ENCODE measurements around the gene RIC1. TPM values are rescaled to one million over a fixed set of nuclear protein-coding genes. Genes with fewer than 3 reads are reported as not detected.

The RIC1 gene
- total and polyA plus RNA-seq, 2 of the 4 experiments (the other 2 are of a cell fraction): 28.8 to 76.9 TPM

- ChIA-PET POLR2A (ENCODE audit: unreplicated experiment) (no interaction called here), CTCF (no interaction called here)
- H4K5ac ChIP-seq (ENCODE audit: low read depth, low read length): no peak overlapping the region
- H2AFZ ChIP-seq (replicated peaks; ENCODE audit: low read length, poor library complexity): no peak overlapping the region
- no peak overlapping the region for H2BK5ac ChIP-seq (ENCODE audit: low read depth, low read length, poor library complexity, severe bottlenecking)
- H3K4me3 ChIP-seq (ENCODE audit: insufficient read depth, low read depth, low read length): no peak overlapping the region
- H3K36me3 ChIP-seq (ENCODE audit: control insufficient read depth, insufficient read depth, low read length): peaks cover 15% of the 10 kb centered on the region
- no peak overlapping the region for H3K23ac ChIP-seq (ENCODE audit: low read depth, low read length)
- H4K91ac ChIP-seq (ENCODE audit: insufficient read depth, low read depth, low read length): no peak overlapping the region
- no peak for DNase-seq
- H4K20me1 ChIP-seq (ENCODE audit: insufficient read depth, low read length): peaks cover 72% of the 10 kb centered on the region
- no peak overlapping the region for H4K8ac ChIP-seq (ENCODE audit: low read depth in 2 of 2, low read length in 2 of 2)
- H3K4me1 ChIP-seq (ENCODE audit: control insufficient read depth, insufficient read depth, low read length): no peaks in the 10 kb centered on the region
- no peak overlapping the region for H2AK5ac ChIP-seq (ENCODE audit: low read depth, low read length)
- H3K27ac ChIP-seq (ENCODE audit: insufficient read depth, low read length): no peak overlapping the region
- H3K14ac ChIP-seq (replicated peaks; ENCODE audit: low read depth, low read length): no peak overlapping the region
- TF ChIP-seq, protein P1, sequence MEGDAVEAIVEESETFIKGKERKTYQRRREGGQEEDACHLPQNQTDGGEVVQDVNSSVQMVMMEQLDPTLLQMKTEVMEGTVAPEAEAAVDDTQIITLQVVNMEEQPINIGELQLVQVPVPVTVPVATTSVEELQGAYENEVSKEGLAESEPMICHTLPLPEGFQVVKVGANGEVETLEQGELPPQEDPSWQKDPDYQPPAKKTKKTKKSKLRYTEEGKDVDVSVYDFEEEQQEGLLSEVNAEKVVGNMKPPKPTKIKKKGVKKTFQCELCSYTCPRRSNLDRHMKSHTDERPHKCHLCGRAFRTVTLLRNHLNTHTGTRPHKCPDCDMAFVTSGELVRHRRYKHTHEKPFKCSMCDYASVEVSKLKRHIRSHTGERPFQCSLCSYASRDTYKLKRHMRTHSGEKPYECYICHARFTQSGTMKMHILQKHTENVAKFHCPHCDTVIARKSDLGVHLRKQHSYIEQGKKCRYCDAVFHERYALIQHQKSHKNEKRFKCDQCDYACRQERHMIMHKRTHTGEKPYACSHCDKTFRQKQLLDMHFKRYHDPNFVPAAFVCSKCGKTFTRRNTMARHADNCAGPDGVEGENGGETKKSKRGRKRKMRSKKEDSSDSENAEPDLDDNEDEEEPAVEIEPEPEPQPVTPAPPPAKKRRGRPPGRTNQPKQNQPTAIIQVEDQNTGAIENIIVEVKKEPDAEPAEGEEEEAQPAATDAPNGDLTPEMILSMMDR (conservative IDR thresholded peaks at IDR 0.05; ENCODE audit: low read depth, low read length): no peak
- no peak for TF ChIP-seq ELK1 (IDR thresholded peaks at IDR 0.05; ENCODE audit: borderline replicate concordance, low read depth, low read length)
- TF ChIP-seq, protein P2, sequence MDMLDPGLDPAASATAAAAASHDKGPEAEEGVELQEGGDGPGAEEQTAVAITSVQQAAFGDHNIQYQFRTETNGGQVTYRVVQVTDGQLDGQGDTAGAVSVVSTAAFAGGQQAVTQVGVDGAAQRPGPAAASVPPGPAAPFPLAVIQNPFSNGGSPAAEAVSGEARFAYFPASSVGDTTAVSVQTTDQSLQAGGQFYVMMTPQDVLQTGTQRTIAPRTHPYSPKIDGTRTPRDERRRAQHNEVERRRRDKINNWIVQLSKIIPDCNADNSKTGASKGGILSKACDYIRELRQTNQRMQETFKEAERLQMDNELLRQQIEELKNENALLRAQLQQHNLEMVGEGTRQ (IDR thresholded peaks at IDR 0.05; ENCODE audit: low read depth, low read length): no peak
- no peak for TF ChIP-seq RAD21 (IDR thresholded peaks at IDR 0.05; ENCODE audit: low read length)
- H3K9me3 ChIP-seq (ENCODE audit: control insufficient read depth, insufficient read depth, low read length): peaks cover 3% of the 10 kb centered on the region; the same call in 1 of the 2 replicates
- in situ Hi-C loops (cut with MboI; ENCODE audit: low sequenced_read_pairs) (no loop called here), intact Hi-C loops (cut with micrococcal nuclease) (no loop called here), dilution Hi-C loops (cut with HindIII; ENCODE audit: low sequenced_read_pairs, unreplicated experiment) (no loop called here)
- WGBS, 2 experiments (ENCODE audit: extremely low coverage in 2 of 2, insufficient read length in 1 of 2): no CpG with 5 or more reads among the region's 2 CpGs
- no peak overlapping the region for H2BK20ac ChIP-seq (ENCODE audit: low read depth, low read length)
- no TSS peak for BruUV-seq (replicated peaks)
- no peaks in the 10 kb centered on the region for H3K27me3 ChIP-seq (ENCODE audit: control insufficient read depth, insufficient read depth, low read length)
- ATAC-seq (ENCODE audit: low read depth): no peak
- no peak overlapping the region for H2AK9ac ChIP-seq (replicated peaks; ENCODE audit: low read depth, low read length, poor library complexity)
- no peak overlapping the region for H3K4ac ChIP-seq (ENCODE audit: low read depth, low read length)
- no peak overlapping the region for H2BK15ac ChIP-seq (ENCODE audit: low read depth, low read length)
- no peak overlapping the region for H2BK120ac ChIP-seq (ENCODE audit: low read depth, low read length)
- no peak overlapping the region for H3K9ac ChIP-seq (ENCODE audit: low read depth, low read length)
- H3K9me1 ChIP-seq (ENCODE audit: insufficient read depth, low read length): peaks cover 7% of the 10 kb centered on the region; the same call in 1 of the 2 replicates
- no peak overlapping the region for H3K18ac ChIP-seq (ENCODE audit: low read depth, low read length)
- no peak overlapping the region for H3K4me2 ChIP-seq (ENCODE audit: low read depth, low read length)
- H3K56ac ChIP-seq (ENCODE audit: extremely low read depth, insufficient read depth, low read length): no peak overlapping the region
- peaks cover 19 to 58% of the 10 kb centered on the region in 2 experiments for H3K79me1 ChIP-seq (ENCODE audit: low read depth in 1 of 2, low read length in 2 of 2)
Measured at GRCh38 chr9:5670079-5670478, 41.2 kb downstream of the RIC1 start.
